OCI-LY3 (cell line): ENCODE results near the gene CELF2.

Experiments used
- H2AFZ ChIP-seq: fragments of 200-600, 300-600 bp; shearing (Covaris generic); 2 replicates; pipeline ENCODE4 v1.6.0; 2014; ENCODE audit warnings: antibody characterized with exemption, low read depth, low read length
- H3K27ac ChIP-seq: fragments of 200-600, 300-600 bp; sonication (generic); 2 replicates; pipeline ENCODE4 v1.5.1; 2014; ENCODE audit warnings: mild to moderate bottlenecking, low read length, moderate library complexity, mixed read lengths
- H3K27me3 ChIP-seq: fragments of 200-600, 300-600 bp; sonication (generic); 2 replicates; pipeline ENCODE4 v1.6.1; 2014; ENCODE audit warnings: low read depth, low read length, mixed read lengths
- H3K36me3 ChIP-seq: fragments of 200-600, 300-600 bp; sonication (generic); replicated peaks from 2 replicates; pipeline ENCODE3; 2014; ENCODE audit warnings: low read depth, low read length, mixed read lengths
- H3K4me1 ChIP-seq: fragments of 300-600, 200-600 bp; sonication (generic); 2 replicates; pipeline ENCODE4 v1.6.1; 2014; ENCODE audit warnings: low read length, mixed read lengths
- H3K4me2 ChIP-seq: fragments of 200-600, 300-600 bp; sonication (generic); 2 replicates; pipeline ENCODE4 v1.6.1; 2014; ENCODE audit warnings: low read length, mixed read lengths
- H3K4me3 ChIP-seq: fragments of 300-600, 200-600 bp; sonication (generic); 2 replicates; pipeline ENCODE4 v1.5.1; 2014; ENCODE audit warnings: antibody characterized with exemption, mild to moderate bottlenecking, low read length, moderate library complexity
- H3K79me2 ChIP-seq: fragments of 300-600, 200-600 bp; shearing (Covaris generic); 2 replicates; pipeline ENCODE4 v1.6.1; 2014; ENCODE audit warnings: mild to moderate bottlenecking, low read length, mixed read lengths
- H3K9ac ChIP-seq: fragments of 300-600, 200-600 bp; shearing (Covaris generic); 2 replicates; pipeline ENCODE4 v1.6.0; 2014; ENCODE audit warnings: mild to moderate bottlenecking, low read length, moderate library complexity
- H3K9me3 ChIP-seq: fragments of 200-600, 300-600 bp; shearing (Covaris generic); 2 replicates; pipeline ENCODE4 v1.6.1; 2014; ENCODE audit warnings: low read length, mixed read lengths; ENCODE audit not compliant: insufficient read depth
- H4K20me1 ChIP-seq: fragments of 200-600, 300-600 bp; sonication (generic); 2 replicates; pipeline ENCODE4 v1.6.1; 2016; ENCODE audit warnings: low read length, mixed read lengths; ENCODE audit not compliant: insufficient read depth
- CTCF ChIP-seq: fragments of 200-600, 300-600 bp; sonication (generic); IDR thresholded peaks from 2 replicates; pipeline ENCODE4 v1.5.1; 2014; ENCODE audit warnings: antibody characterized with exemption, low read length, low read depth
- EZH2phosphoT487 ChIP-seq: fragments of 200-600 bp; shearing (Covaris generic); IDR thresholded peaks from 2 replicates; pipeline ENCODE4 v1.6.1; 2018; ENCODE audit warnings: antibody characterized with exemption, mixed run types, low read depth

CELF2 gene

DNA sequence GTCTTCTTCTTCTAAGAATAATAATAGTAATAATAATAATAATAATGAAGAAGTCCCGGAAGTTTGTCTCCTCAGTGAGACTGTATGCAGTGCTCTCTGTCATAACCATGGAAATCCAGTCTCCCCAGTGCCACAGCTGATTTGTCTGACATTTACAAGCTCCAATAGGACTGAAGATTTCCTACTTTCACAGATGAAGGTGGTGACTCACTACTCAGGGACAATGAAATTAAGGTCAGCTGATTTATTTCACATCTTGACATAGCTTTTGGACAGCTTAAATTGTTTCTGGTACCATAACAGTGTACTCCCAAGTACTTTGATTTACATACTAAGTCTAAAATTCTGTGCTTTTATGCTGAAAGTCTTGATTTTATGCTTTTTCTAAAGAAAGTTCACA is 6.9 kb downstream of the CELF2 start:
- Histone ChIP-seq H3K9me3 (no peaks in the 10 kb centered on the region), H3K27me3 (no peaks in the 10 kb centered on the region), H3K4me2 (no peak overlapping the region), H3K27ac (no peak overlapping the region), H3K36me3 (no peaks in the 10 kb centered on the region), H4K20me1 (no peaks in the 10 kb centered on the region), H3K4me3 (no peak overlapping the region), H3K9ac (no peak overlapping the region), H3K4me1 (no peaks in the 10 kb centered on the region), H3K79me2 (no peaks in the 10 kb centered on the region), H2AFZ (no peak overlapping the region)
- TF ChIP-seq CTCF (no peak), EZH2phosphoT487 (no peak)

GRCh38 chr10:11025978-11026377 is 8.3 kb downstream of the CELF2 start:
- H3K9me3 ChIP-seq = no peaks in the 10 kb centered on the region
- H3K4me3 ChIP-seq = no peak overlapping the region
- no peaks in the 10 kb centered on the region for H3K36me3 ChIP-seq
- TF ChIP-seq CTCF (no peak), EZH2phosphoT487 (no peak)
- no peak overlapping the region for H3K27ac ChIP-seq
- H4K20me1 ChIP-seq = no peaks in the 10 kb centered on the region
- no peak overlapping the region for H3K9ac ChIP-seq
- H3K4me2 ChIP-seq = no peak overlapping the region
- H2AFZ ChIP-seq = no peak overlapping the region
- no peaks in the 10 kb centered on the region for H3K27me3 ChIP-seq
- H3K4me1 ChIP-seq = no peaks in the 10 kb centered on the region
- H3K79me2 ChIP-seq = no peaks in the 10 kb centered on the region

DNA sequence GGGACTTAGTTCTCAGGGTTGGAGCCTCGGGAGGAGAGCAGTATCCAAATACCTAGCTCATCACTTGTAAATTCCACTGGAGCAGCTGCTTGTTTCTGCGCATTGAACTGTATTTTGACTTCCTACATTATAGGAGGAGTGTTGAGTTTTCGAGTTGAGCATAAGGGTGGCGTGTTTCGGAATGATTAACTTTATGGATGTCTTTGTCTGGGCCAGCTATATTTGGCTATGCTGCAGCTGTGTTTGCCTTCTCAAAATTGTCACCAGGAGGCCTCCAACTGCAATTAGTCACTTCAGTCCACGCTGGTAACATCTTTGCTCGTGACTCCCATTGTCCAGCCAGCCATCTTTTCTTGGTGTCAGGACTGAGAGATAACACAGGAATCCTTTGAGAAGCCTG is 9.1 kb downstream of the CELF2 start:
- Histone ChIP-seq H3K79me2 (no peaks in the 10 kb centered on the region), H3K9ac (no peak overlapping the region), H3K4me2 (no peak overlapping the region), H3K9me3 (no peaks in the 10 kb centered on the region), H3K4me3 (no peak overlapping the region), H3K4me1 (no peaks in the 10 kb centered on the region), H3K27me3 (no peaks in the 10 kb centered on the region), H3K36me3 (no peaks in the 10 kb centered on the region), H3K27ac (no peak overlapping the region), H4K20me1 (no peaks in the 10 kb centered on the region), H2AFZ (no peak overlapping the region)
- TF ChIP-seq CTCF (no peak), EZH2phosphoT487 (no peak)

DNA sequence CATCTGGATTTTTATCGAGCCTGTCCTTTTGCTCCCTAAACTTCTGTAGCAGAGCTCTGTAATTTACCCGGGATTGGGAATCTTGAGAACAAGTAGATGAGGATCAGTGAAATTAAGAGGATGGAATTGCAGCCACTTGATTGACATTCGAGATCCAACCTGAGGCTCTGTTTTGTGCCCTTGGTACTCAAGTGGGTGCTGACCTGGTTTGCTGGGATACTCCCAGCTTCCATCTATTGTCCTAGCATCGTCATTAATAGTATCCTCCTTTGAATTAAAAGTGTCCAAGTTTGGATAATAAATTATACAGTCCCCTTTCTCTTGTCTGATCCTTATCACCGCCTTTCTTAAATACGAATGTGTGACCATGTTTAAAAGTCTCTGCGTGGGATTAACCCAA is 17.1 kb downstream of the CELF2 start:
- Histone ChIP-seq H2AFZ (no peak overlapping the region), H3K4me3 (no peak overlapping the region), H3K27ac (no peak overlapping the region), H3K9me3 (no peaks in the 10 kb centered on the region), H4K20me1 (no peaks in the 10 kb centered on the region), H3K79me2 (no peaks in the 10 kb centered on the region), H3K27me3 (no peaks in the 10 kb centered on the region), H3K4me2 (no peak overlapping the region), H3K4me1 (no peaks in the 10 kb centered on the region), H3K36me3 (no peaks in the 10 kb centered on the region), H3K9ac (no peak overlapping the region)
- TF ChIP-seq CTCF (no peak), EZH2phosphoT487 (no peak)
